Measurements from ENCODE around the gene GPR152.

DNA sequence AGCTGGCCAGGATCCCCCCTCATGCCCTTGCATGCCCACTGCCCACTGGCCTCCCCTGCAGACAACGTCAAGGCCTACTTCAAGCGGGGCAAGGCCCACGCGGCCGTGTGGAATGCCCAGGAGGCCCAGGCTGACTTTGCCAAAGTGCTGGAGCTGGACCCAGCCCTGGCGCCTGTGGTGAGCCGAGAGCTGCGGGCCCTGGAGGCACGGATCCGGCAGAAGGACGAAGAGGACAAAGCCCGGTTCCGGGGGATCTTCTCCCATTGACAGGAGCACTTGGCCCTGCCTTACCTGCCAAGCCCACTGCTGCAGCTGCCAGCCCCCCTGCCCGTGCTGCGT lies 38.2 kb upstream of the GPR152 start:
- no peak for TF ChIP-seq EP300 (IDR thresholded peaks at IDR 0.05)
- TF ChIP-seq CTCF (IDR thresholded peaks at IDR 0.05) = no peak

All from suprapubic skin (tissue), 3 donors.